Heart left ventricle (tissue), 13 donors: ENCODE measurements around the gene DYNLRB2.

Source experiments
- POLR2A ChIP-seq, 2 donors: fragments of 450-650 bp; IDR thresholded peaks; one replicate each; pipeline ENCODE4 v1.6.1; 2017; ENCODE audit warnings: antibody characterized with exemption in 2 of 2, mild to moderate bottlenecking in 2 of 2, moderate library complexity in 2 of 2
- TF ChIP-seq, protein P1 (sequence below), 12 donors: fragments of 200-600 bp; sonication (generic) in 4 of 12; IDR thresholded peaks; one replicate each; pipeline versions ENCODE4 v1.5.0 to v1.8.0; 2018 to 2022; ENCODE audit warnings: antibody characterized with exemption in 12 of 12, mild to moderate bottlenecking in 5 of 12
- donor health status: ischemic (EF 13 %, LVEDD 7.1; RV severe dilation, severe dysfunction).
- donor health status: DM: no; HTN: yes; CAD: no.
- donor health status: DM: no; HTN: no; CAD: no.
- donor health status: ischemic (EF 25% LVEDD 6.9; RV normal size, moderate dysfunction).
- donor health status: ischemic (EF 25% LVEDD 5.7; RV mildly dilated, moderate dysfunction).
- donor health status: ischemic (EF 35%, LVEDD 5.7; RV mildly dilated, moderate dysfunction).
- donor health status: nonischemic (EF 11% LVEDD 7.7; RV severe dilation, severe dysfunction).
- donor health status: DM: yes; HTN: yes; CAD: no.
- donor health status: PGD.
- donor health status: ischemic (EF 29% LVEDD 5.4; RV normal size, mild dysfunction).
- donor health status: nonischemic (EF 23%, LVEDD 6.1; RV moderate dilation, normal function).

DNA sequence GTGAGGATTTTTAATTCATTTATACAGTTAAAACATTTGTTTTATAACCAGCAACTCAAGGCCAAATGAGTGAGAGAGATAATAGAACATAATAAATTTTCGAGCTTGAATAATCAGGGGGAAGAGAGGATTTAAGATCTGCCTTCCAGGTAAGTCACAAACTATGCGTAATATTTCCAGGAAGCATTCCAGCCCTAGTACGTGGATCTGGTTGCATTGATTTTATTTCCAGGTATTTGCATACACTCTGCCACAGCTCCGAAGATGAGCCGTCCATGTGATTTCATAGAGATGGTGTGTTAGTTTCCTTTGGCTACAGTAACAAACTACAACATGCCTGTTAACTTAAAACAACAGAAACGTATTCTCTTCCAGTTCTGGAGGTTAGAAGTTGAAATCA is 3.5 kb downstream of the DYNLRB2 start:
- TF ChIP-seq, protein P1, sequence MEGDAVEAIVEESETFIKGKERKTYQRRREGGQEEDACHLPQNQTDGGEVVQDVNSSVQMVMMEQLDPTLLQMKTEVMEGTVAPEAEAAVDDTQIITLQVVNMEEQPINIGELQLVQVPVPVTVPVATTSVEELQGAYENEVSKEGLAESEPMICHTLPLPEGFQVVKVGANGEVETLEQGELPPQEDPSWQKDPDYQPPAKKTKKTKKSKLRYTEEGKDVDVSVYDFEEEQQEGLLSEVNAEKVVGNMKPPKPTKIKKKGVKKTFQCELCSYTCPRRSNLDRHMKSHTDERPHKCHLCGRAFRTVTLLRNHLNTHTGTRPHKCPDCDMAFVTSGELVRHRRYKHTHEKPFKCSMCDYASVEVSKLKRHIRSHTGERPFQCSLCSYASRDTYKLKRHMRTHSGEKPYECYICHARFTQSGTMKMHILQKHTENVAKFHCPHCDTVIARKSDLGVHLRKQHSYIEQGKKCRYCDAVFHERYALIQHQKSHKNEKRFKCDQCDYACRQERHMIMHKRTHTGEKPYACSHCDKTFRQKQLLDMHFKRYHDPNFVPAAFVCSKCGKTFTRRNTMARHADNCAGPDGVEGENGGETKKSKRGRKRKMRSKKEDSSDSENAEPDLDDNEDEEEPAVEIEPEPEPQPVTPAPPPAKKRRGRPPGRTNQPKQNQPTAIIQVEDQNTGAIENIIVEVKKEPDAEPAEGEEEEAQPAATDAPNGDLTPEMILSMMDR (IDR thresholded peaks at IDR 0.05) = no peak
- TF ChIP-seq POLR2A (IDR thresholded peaks at IDR 0.05) = no peak
